MV-4-11 (cell line): ENCODE data around the gene TMEM231.
"Not testable (repeated sequence)": the region's sequence is repeated elsewhere in the genome, so short reads cannot be mapped to it uniquely, and the experiment has no call there.

Experiments
- DNase-seq: peaks from one replicate; lab custom pipeline; 2025; lab: John Stamatoyannopoulos, UW

The TMEM231 gene

GRCh38 chr16:75532142-75532765 lies 23.8 kb downstream of the TMEM231 start:
- DNase-seq: no peak

- DNase-seq: no peak
Measured at GRCh38 chr16:75529959-75530358, 26.1 kb downstream of the TMEM231 start.

DNA sequence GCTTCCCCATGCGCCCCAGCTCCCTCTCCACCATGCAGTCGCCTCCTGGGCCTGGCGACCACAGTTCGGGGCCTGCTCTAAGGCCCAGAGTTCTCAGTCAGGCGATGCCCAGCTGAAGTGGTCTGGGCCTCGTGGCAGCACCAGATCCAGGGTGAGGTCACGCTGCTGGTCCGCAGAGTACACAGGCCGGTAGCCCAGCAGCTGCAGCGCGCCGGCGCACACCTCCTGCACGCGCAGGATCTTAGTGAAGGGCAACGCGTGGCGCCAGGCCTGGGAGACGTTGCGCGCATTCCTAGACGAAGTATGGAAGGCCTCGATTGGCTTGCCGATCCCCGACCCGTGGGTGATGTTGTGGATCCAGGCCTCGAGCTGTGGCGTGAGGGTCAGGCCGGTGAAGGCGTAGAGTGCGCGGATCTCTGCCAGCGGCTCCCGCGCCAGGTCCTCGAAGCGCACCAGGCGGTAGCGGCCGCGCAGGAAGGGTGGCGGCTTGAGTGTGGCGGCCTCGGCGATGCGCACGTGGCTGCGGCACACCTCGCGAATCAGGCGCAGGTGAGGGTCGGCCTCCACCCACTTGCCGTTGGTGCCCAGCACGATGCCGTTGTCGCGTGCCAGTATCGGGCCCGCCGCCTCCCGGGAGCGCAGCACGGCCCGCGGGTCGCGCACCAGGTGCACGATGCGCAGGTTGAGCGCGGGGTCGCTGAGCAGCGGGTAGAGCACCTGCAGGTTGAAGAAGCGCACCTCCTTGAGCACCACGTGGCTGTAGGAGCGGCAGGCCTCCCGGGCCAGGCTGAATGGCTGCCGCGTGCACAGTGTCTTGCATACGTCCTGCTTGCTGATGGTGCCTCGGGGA lies 26.8 kb downstream of the TMEM231 start:
- DNase-seq: no peak

GRCh38 chr16:75527825-75528299 lies 28.2 kb downstream of the TMEM231 start:
- peak; percentile 18 for DNase-seq

DNA sequence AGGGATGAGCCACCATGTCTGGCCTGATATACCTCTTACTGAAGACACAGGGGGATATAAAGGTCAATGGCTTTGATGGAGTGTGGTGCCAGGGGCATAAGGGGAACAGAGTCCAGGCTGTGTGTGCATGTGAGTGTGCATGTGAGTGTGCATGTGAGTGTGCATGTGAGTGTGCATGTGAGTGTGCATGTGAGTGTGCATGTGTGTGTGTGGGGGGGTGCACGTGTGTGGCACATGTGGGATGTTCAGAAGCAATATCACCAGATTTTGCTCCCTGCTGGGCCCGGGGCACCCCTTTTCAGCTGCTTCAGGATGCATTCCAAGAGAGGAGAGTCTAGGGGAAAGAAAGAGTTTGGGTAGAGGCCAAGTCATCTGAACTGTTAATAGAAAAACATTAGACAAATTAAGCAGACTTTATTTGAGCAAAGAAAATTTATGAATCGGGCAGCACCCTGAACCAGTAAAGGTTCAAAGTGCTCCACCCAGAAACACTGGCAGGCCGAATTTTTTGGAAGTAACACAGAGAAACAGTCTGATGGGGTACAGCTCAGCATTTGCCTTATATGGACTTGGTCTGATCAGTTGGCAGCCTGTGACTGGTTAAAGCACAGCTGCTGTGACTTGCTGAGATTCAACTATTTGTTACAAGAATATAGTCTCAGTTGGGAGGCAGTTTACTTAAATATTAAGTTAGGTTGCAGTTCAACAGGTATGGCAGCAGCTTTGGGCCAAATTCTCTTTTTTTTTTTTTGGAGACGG lies 29.8 kb downstream of the TMEM231 start:
- no peak for DNase-seq

GRCh38 chr16:75519175-75519574 lies 36.9 kb downstream of the TMEM231 start:
- no peak for DNase-seq

- DNase-seq: not testable (repeated sequence)
Measured at GRCh38 chr16:75516189-75516966, 39.7 kb downstream of the TMEM231 start.

DNA sequence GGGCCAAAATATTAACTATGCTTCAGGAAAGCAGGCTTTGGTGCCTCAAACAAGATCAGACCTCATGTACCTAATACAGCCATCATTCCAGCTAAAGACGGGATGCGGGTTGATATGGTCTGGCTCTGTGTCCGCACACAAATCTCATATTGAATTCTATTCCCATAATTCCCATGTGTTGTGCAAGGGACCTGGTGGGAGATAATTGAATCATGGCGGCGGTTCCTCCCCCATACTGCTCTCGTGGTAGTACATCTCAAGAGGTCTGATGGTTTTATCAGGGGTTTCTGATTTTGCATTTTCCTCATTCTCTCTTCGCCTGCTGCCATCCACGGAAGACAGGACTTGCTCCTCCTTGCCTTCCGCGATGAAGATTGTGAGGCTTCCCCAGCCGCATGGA lies 41.8 kb downstream of the TMEM231 start:
- no peak for DNase-seq

DNA sequence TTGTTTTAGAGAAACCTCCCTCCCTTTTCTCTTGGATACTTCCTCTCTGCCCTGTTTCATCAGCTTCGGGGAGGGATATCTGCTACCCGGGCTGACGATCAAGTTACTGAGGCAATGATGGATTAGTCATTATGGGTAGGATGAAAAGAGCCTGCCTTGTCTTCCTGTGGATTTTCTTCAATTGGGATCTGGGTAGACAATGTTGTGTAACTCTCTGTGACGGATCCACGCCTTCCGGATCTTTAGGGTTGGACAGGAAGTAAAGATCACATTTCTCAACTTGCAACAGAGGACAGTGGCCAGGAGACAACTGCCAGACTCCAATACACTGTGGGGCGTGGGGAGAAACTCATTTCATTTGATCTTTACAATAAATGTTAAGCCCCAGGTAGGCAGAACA lies 49.5 kb downstream of the TMEM231 start:
- DNase-seq: peak; percentile 97

GRCh38 chr16:75506107-75506506 lies 49.9 kb downstream of the TMEM231 start:
- DNase-seq: peak; percentile 20

DNA sequence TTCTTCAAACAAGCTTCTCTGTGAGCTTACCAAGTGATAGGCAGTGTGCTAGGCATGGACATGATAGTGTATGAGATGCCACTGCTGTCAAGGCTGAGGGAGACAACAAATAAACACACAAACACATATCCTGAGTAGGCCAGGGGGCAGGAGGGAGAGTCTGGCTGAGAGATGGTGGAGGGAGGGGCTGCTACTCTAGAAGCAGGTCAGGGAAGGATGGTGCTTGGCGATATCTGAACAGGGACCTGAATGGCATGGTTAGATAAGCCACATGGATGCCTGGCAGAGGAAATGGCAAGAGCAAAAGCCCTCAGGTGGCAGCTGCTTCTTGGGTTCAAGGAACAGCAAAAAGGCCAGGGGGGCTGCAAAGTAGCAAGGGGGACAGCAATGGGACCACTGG lies 52.3 kb downstream of the TMEM231 start:
- DNase-seq: no peak

GRCh38 chr16:75502916-75503605 lies 53.0 kb downstream of the TMEM231 start:
- DNase-seq: no peak

DNA sequence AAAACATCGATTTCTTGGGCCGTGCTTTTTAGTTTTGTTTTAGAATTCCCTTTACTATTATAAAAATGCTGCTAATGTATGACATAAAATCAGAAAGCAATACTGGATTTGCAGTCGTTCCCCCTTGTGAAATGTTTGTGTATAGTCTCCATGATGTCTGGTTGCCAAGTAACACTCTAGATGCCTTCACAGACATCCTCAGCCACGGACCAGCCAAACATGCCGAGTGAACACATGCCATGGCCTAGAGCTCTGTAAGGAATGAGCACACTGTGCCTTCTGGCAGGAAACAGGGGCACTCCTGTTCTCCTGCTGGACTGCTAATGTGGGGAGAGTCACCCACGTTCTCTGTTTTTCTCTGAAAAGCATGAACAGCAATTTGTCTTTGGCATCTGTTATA lies 54.2 kb downstream of the TMEM231 start:
- DNase-seq: not testable (repeated sequence)

GRCh38 chr16:75501359-75501758 lies 54.7 kb downstream of the TMEM231 start:
- DNase-seq: no peak

GRCh38 chr16:75498605-75499322 lies 57.3 kb downstream of the TMEM231 start:
- DNase-seq: not testable (repeated sequence)

DNA sequence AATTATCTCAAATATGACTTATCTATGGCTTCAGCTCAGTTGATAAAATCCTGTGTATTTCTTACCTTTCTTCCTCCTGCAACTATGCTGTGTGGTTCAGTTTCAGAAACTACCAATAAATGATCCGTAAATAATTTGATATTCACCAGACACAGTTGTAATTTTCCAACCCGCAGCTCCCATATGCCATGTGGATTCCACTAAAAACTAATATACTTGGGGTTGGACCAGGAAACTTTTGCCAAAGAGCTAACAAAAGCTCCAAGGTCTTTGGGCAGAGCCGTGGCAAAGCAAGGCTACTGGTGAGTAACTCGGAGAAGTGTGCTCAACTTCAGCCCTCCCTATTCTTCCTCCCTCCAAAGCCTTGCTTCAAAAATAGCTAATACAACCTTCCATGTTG lies 58.5 kb downstream of the TMEM231 start:
- DNase-seq: no peak

GRCh38 chr16:75495076-75495674 lies 60.9 kb downstream of the TMEM231 start, which contains the start of gene CHST6:
Gene CHST6 (minus strand): TSS chr16:75495441. CDS start chr16:75479828, 15,613 bp downstream.
- no peak for DNase-seq

DNA sequence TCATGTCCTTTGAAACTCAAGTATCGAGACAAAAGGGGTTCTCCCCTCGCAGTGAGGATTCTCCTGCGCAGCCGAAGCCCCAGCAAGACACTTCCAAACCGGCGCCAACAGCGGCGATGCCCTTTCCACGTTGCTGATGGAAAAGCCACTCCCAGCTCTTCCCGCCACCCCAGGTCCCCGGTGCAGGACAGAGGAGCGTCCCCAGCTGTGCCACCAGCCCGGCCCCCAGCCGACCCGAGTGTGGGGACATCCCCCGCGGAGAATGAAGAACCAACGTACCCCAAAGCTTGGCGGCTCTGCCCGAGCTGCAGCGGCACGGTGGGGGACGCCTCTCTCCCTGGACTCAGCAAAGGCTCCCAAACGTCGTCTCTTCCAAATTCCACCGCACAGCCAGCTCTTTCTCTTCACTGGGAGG lies 61.4 kb downstream of the TMEM231 start:
- DNase-seq: no peak

- no peak for DNase-seq
Measured at GRCh38 chr16:75494184-75494583, 61.9 kb downstream of the TMEM231 start.

DNA sequence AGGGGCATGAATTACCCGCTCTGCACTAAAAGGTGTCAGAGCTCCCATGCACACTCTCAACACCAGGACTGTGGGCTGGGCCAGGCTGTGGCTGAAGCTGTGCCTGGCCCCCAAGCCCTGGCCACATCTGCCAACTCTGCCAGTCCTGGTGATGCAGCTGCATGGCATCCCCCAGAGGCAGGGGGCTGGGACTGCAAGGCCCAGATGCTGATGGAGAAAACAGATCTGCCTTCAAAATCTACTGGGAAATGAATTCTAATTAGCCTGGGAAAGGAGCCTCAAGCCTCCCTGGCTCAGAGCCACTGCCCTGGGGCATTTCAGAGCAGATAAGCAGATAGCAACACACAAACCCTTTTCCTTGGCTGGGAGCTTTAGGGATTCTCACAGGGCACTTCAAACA lies 64.2 kb downstream of the TMEM231 start:
- no peak for DNase-seq
